Measurements from ENCODE around the gene SEMA3B.
A peak's percentile ranks its signal among the peaks of the same experiment; 100 is the strongest.
"Not testable (repeated sequence)": the region's sequence is repeated elsewhere in the genome, so short reads cannot be mapped to it uniquely, and the experiment has no call there.

SEMA3B gene

DNA sequence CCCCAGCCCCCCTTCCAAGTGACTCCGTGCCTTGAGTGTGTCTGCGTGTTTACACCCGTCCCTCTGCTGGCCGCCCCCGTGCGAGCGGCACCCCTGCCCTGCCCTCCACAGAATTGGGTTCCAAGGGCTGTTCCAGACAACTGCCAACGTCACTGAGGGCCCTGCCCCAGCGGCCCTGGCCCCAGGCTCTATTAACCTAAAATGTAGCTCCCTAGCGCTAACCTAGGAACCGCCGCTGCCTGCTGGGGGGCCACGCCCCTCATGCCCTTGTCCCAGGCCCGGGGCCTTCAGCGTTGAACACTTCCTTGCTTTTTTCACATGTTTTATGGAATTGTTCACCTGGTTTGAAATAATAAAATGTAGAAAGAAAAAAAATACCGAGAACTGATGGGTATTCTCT lies 10.0 kb upstream of the SEMA3B start:
- no peak for DNase-seq (ENCODE audit: low read depth)

GRCh38 chr3:50259432-50260026 lies 9.4 kb upstream of the SEMA3B start:
- DNase-seq (ENCODE audit: low read depth): no peak

DNA sequence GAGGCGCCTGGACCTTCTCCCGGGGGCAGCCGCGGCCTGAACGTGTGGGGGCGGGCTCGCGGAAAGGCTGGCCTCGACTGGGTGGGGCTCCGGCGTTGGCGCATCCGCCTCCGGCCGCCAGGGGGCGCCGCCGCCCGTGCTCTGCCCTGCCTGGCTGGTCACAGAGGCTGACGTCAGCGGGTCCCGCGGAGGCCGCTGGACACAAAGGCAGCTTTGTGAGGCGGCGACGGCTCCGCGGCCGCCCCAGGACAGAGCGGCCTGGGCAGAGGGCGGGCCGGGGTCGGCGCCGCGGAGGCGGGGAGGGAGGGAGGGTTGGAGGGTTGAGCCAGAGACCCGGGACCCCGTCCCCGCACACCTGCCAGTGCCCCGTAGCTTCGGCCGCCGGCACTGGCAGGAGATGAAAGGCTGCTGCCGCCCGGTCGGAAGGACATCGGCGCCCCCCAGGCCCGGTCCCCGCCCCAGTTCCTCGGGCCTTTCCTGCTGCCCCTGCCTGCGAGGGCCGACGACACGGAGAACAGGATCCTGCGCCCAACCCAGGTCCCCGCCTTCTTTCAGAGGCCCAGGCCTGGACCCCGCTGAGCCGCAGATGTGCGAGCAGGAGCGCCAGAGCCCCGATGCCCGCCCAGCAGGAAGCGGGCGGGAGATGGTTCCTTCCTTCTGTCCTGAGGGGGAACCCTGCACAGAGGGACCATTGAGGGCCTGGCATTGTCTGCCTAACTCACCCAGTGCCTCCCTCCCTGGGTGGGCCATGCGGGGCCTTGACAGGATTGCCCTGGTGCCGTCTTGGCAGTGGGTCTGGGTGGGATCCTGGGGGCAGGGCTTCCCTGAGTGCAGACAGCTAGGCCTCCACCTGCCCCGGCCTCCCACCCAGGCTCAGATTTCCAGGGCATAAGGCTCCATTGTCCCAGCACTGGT lies 8.7 kb upstream of the SEMA3B start:
- peak; percentile 69 for DNase-seq (ENCODE audit: low read depth)

DNA sequence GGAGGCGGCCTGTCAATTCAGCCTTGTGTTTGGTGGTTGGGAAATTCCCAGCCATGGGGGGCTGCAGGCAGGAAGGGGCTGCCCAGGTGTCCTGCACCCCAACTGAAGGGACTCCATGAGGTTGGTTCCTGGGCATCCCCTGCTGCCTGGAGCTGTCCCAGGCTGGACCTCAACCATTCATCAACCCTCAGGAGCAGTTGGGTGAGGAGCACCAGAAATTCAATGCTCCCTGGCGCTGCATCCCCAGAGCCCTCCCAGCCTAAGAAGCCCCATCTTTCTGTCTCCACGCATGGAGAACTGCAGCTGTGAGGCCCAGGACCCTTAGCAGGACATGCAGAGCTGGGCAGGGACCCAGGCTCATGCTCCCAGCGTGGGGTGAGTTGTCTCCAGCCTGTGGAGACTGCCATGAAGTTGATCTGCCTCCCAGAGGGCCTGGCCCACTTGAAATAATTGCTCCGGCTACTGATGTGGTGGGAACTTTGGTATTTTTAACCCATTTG lies 8.0 kb upstream of the SEMA3B start:
- no peak for DNase-seq (ENCODE audit: low read depth)

DNA sequence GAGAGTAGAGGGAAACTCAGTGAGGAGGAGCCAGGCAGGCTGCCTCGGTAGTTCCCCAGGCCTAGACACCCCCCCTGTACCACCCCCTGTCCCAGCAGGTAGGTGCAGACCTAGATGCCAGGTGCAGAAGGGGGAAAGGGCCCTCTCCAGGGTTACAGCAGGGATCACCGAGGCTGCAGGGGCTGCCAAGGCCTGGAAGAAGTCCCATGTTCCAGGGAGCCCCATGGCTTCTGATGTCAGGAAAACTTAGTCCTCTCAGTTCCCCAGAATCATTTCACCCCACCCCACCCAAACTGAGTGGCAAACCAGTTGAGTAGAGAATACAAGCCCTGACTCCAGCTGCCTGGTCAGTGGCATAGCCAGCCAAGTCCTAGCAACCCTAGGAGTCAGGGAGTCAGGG lies 7.4 kb upstream of the SEMA3B start:
- no peak for DNase-seq (ENCODE audit: low read depth)

GRCh38 chr3:50262200-50262599 lies 6.7 kb upstream of the SEMA3B start:
- DNase-seq (ENCODE audit: low read depth): not testable (repeated sequence)

DNA sequence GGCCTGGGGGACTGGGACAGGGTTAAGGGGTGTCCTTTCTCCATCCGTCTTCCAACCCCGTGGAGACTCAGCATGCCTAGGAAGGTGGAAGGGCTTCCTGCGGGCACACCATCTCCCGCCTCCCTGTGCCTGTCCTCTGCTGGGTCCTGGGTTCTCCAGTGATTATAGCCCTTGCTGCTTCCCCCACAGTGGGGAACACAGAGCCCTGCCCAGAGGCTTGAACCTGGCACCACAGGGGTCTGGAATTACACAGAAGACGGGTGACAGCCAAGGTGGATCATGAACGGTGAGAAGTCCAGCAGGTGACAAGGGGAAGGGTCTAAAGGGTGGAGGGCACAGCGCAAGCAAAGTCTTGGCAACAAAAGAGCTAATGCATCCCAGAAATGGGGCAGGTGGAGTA lies 6.2 kb upstream of the SEMA3B start:
- no peak for DNase-seq (ENCODE audit: low read depth)

DNA sequence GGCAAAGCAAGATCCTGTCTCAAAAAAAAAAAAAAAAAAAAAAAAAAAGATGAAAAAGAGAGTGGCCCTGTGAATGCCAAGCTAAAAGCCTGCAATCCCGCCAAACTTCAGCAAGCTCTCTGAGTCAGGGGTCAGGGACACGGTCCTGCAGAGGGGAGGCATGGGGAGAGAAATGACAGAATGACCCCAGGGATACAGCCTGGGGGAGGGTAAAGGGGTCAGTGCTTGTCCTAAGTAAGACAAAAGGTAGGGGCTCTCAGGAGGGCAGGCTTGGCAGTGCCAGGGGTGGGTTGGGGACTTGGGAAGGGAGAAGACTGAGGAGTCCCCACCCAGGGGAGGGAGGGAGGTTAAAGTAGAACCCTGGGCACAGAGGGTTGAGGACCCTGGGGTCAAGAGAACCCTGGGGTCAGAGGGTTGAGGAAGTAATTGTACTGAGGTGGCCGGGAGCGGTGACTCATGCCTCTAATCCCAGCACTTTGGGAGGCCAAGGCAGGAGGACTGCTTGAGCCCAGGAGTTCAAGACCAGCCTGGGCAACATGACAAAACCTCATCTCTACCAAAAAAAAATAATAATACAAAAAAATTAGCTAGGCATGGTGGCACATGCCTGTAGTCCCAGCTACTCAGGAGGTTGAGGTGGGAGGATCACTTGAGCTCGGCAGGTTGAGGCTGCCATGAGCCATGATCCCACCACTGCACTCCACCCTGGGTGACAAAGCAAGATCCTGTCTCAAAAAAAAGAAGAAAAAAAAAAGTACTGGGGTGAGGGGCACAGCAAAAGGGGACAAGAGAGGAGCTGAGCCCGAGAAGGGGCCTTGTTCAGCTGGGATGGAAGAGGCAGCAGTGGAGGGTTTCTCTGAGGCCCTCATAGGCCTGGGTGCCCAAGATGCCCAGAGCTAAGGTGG lies 5.2 kb upstream of the SEMA3B start:
- DNase-seq (ENCODE audit: low read depth): no peak

DNA sequence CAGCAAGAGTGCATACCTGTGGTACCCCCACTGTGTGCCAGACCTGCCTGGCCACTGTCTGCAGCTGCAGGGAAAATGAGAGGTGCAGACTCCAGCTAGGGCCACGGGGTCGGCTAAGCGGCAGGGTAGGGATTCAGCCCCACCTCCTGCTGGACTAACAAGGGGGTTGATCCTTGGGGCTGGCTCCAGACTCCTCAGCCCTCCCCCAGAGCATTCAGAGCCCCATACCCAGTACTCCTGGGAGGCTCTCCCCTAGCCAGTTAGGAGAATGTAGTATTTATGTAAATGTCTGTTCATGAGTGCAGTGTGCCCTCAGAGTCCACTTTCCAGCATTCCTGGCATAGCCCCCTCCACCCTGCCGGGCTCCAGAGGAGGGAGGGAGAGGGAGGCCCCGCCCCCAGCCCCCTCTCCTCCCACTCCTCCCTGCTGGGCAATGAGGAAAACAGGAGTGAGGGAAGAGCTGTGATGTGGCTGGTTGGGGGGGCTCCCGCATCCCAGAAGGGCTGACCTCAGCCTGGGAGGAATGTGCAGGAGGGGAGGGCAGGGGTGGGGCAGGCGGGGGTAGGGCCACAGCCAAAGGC lies 4.5 kb upstream of the SEMA3B start:
- no peak for DNase-seq (ENCODE audit: low read depth)

DNA sequence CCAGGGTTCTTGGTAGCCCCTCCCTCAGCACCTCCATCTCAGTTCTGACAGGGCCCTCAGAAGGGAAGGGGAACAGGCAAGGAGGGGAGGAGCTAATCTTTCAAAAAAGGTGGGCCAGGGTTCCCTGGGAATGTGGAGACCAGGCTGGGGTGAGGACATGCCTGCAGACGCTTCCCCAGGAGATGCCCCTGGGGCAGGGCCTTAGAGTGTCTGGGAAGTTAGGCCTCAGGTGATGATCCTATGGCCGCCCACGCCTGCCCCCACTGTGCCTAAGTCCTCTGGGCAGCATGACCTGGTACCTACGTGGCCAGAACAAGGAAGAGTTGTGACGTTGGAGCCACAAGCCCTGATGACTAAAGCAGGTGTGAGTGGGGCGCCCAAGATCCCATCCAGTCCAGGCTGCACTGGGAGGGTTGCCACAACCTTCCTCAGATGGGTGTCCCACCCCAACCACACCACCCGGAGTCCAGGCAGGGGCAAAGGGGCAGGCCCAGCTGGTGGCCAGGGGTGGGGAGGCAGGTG lies 3.9 kb upstream of the SEMA3B start:
- DNase-seq (ENCODE audit: low read depth): no peak

GRCh38 chr3:50265571-50265970 lies 3.4 kb upstream of the SEMA3B start:
- DNase-seq (ENCODE audit: low read depth): no peak

DNA sequence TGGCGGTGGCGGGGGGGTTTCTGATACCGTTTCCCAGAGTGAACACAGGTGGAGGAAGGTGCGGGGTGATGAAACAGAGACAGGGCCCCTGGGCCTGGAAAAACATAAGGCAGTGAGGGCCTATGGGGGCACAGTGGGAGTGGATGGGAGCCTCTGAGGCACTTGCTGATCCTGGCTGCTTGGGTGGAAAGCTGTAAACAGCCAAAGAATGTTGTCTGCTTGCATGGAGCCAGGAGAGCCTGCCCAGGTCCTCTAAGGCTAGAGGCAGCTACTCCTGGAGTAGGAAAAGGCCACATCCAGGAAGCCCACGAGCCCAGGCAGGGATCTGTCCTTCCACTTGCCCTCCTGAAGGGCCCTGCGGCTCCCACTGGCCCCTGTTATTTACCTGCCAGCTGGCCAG lies 2.9 kb upstream of the SEMA3B start:
- no peak for DNase-seq (ENCODE audit: low read depth)

- no peak for DNase-seq (ENCODE audit: low read depth)
Measured at GRCh38 chr3:50266836-50267235, 2.1 kb upstream of the SEMA3B start.

- DNase-seq (ENCODE audit: low read depth): no peak
Measured at GRCh38 chr3:50267280-50267913, 1.6 kb upstream of the SEMA3B start.

DNA sequence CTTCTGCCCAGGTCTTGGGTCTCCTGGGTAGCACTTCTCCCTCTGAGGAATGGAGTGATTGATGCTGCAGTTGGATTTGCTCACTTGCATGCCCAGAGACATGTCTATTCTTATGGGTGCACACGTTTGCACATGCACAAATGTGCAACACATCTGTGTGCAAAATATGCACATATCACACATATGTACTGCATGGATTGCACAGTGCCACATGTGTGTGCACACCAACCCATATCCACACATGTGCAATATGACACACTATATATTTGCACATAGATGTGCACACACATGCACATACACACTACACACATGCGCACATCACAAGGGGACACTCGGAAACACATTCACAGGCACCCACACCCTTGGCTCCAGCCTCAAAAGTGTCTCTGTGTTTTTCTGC lies 671 bp upstream of the SEMA3B start:
- DNase-seq (ENCODE audit: low read depth): no peak

DNA sequence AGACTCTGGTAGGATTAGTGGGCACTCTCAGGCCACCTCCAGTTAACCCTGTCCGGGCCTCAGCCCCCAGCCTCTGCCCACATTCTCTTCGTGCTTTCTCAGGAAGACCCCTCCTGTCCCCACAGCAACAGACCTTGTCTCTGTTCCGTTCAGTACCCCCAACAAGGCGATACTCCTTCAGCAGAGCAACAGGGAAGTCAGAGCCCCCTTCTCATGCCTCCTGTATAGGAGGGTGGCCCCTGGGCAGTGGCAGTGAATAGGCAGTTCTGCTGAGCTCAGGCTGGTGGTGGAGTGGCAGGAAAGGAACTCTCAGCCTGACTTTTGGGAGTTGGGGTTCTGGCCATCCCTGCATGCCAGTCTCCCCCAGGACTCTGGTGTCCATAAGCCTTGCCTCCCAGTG lies 513 bp downstream of the SEMA3B start:
- no peak for DNase-seq (ENCODE audit: low read depth)

DNA sequence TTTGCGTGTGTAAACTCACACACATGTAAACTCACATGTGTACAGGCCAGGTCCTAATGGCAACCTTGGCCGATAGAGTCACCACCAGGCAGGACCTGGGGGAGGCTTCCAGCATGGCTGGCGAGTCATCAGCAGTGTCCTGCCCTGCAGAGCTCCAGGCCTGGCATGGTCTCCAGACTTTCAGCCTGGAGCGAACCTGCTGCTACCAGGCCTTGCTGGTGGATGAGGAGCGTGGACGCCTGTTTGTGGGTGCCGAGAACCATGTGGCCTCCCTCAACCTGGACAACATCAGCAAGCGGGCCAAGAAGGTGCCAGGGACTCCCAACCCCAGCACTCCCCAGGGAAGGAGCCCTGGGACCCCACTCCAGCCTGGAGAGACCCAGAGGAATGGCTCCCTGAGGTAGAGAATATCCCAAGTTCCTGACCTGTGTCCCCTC lies 1.0 kb downstream of the SEMA3B start:
- no peak for DNase-seq (ENCODE audit: low read depth)

DNA sequence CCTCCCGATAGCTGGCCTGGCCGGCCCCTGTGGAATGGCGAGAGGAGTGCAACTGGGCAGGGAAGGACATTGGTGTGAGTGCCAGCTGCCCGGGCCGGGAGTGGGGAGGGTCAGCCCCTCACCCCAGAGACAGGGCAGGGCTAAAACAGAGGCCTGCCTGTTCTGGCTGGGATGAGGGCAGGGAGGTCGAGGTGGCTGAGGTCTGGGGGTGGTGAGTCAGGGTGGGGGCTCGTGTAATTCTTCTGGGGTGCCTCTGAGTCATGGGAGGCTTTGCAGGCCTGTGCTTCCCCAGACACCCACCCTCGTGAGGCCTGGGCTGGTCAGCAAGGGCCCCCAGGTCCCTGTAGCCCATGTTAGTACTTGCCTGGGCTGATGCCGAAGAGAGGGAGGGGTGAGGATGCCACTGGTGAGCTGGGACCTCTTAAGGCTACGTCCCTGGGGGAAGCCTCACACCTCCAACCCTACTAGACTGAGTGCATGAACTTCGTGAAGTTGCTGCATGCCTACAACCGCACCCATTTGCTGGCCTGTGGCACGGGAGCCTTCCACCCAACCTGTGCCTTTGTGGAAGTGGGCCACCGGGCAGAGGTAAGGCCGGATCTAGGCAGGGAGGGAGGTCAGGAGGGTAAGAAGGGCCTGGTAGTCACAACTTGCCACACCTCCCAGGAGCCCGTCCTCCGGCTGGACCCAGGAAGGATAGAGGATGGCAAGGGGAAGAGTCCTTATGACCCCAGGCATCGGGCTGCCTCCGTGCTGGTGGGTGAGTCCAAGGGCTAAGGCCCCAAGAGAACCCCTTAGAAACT lies 1.7 kb downstream of the SEMA3B start:
- no peak for DNase-seq (ENCODE audit: low read depth)

GRCh38 chr3:50271314-50271936 lies 2.5 kb downstream of the SEMA3B start:
- no peak for DNase-seq (ENCODE audit: low read depth)

DNA sequence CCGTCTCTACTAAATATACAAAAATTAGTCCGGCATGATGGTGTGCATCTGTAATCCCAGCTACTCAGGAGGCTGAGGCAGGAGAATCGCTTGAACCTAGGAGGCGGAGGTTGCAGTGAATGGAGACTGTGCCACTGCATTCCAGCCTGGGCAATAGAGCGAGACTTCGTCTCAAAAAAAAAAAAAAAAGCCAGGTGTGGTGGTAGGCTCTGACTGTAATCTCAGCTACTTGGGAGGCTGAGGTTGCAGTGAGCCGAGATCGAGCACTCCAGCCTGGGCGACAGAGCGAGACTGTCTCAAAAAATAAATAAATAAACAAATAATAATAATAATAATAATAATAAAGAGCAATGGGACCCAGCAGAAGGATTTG lies 3.6 kb downstream of the SEMA3B start:
- not testable (repeated sequence) for DNase-seq (ENCODE audit: low read depth)
